ENCODE results near the gene SETD3.
A peak's percentile ranks its signal among the peaks of the same experiment; 100 is the strongest.

Gene SETD3

DNA sequence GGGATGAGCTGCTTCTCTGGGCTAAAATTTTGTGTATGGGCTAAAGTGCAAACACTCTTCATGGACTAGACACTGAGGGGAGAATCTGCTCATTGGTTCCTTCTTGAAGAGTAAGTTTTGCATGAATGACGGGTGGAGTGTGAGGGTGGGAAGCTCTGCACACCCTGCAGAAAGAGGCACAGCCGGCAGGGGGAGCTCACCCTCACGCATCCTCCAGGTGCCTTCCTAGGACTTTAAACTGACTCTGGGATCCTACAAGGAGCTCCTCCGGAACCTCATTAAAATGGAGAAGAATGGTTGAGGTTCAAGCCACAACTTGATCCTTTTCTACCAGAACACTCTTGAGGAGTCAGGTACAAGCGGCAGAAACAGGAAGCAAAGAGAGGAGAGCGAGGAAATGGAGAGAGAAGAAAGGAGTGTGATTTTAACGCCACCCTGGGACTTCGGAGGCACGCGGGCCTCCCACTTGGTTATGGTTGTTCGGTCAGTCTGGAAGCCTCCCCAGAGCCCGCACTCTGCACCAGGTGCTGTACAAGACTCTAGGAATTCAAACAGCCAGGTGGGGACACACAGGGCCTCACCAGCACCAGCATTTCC, 87.5 kb downstream of the SETD3 start:
- DNase-seq (ENCODE audit: low read depth) = no peak

GRCh38 chr14:99391671-99392070, 89.0 kb downstream of the SETD3 start:
- DNase-seq (ENCODE audit: low read depth) = no peak

DNA sequence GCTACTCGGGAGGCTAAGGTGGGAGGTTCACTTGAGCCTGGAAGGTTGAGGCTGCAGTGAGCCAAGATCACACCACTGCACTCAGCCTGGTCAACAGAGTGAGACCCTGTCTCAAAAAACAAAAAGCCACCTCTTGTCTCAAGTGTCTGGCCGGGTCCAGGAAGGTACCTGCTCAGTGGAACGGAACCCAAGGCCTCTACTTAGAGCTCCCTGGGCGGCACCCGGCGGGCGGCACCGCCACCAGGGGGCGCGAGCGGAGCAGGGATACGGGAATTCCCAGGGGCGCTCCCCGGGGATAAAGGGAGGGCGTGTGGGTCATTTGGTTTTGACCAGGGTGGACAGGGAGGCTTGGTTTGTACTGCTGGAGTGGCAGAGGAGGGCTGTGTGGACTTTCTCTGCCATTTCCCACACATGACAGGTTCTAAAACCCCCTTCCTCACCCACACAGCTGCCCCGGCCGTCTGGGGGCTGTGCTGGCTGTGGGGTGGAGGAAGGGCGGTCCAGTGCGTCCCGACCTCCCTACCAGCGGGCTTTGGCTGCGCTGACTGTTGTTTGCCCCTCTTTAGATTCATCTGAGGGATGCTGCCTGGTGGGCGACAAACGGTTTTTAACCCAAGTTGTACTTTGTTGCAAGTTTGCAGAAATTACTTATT, 91.4 kb downstream of the SETD3 start:
- peak; percentile 40 for DNase-seq (ENCODE audit: low read depth)

GRCh38 chr14:99388286-99388685, 92.4 kb downstream of the SETD3 start:
- no peak for DNase-seq (ENCODE audit: low read depth)

DNA sequence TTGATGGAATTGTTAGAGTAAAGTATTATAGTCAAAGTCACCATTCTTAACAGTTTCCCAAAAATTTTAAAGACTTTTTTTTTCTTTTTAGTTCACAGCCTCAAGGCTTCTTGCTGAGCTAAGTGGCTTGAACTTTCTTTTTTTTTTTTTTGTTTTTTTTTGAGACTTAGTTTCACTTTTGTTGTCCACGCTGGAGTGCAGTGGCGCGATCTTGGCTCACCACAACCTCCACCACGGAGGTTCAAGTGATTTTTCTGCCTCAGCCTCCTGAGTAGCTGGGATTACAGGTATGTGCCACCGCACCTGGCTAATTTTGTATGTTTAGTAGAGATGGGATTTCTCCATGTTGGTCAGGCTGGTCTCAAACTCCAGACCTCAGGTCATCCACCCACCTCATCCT, 92.8 kb downstream of the SETD3 start:
- no peak for DNase-seq (ENCODE audit: low read depth)

- no peak for DNase-seq (ENCODE audit: low read depth)
Measured at GRCh38 chr14:99384450-99385417, 95.9 kb downstream of the SETD3 start.

GRCh38 chr14:99383472-99384449, 96.9 kb downstream of the SETD3 start:
- DNase-seq (ENCODE audit: low read depth) = no peak

DNA sequence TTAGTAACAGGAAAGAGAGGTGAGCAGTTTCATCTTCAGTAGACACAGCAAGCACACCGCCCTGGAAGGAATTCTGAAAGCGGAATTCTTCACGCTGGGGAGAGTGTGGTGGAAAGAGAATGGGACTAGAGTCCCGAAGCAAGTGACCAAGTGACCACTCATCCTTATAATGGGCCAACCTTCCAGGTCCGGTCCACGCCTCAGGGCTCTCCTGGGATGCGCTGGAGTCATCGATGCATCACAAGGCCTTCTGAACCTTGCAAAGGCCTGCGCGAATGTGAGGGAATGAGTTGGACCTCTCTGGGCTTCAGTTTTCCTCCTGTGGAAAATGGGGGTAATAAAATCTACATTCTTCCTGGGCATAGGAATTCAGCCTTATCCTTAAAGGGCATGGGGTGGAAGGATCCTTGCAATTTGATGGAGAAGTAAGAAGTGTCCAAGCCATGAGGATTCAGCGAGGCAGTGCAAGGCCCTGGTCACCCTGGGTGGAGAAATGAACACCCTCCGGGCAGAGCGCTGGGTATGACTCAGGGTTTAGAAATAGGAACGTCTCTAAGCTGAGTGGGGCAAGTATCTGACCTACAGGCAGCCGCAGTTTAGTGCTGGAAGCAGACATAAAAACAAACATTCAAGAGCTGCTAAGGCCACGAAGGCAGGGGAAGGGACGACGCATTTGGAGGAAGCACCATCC, 97.7 kb downstream of the SETD3 start:
- DNase-seq (ENCODE audit: low read depth) = no peak

- no peak for DNase-seq (ENCODE audit: low read depth)
Measured at GRCh38 chr14:99382071-99382470, 98.6 kb downstream of the SETD3 start.

GRCh38 chr14:99381688-99382060, 99.0 kb downstream of the SETD3 start:
- DNase-seq (ENCODE audit: low read depth) = no peak

GRCh38 chr14:99380991-99381687, 99.5 kb downstream of the SETD3 start:
- DNase-seq (ENCODE audit: low read depth) = no peak

- no peak for DNase-seq (ENCODE audit: low read depth)
Measured at GRCh38 chr14:99380402-99380801, 100.3 kb downstream of the SETD3 start.

- DNase-seq (ENCODE audit: low read depth) = no peak
Measured at GRCh38 chr14:99378782-99379214, 101.9 kb downstream of the SETD3 start.

GRCh38 chr14:99377951-99378350, 102.7 kb downstream of the SETD3 start:
- DNase-seq (ENCODE audit: low read depth) = no peak

- no peak for DNase-seq (ENCODE audit: low read depth)
Measured at GRCh38 chr14:99374964-99375363, 105.7 kb downstream of the SETD3 start.

GRCh38 chr14:99363616-99364290, 116.9 kb downstream of the SETD3 start:
- DNase-seq (ENCODE audit: low read depth) = no peak

DNA sequence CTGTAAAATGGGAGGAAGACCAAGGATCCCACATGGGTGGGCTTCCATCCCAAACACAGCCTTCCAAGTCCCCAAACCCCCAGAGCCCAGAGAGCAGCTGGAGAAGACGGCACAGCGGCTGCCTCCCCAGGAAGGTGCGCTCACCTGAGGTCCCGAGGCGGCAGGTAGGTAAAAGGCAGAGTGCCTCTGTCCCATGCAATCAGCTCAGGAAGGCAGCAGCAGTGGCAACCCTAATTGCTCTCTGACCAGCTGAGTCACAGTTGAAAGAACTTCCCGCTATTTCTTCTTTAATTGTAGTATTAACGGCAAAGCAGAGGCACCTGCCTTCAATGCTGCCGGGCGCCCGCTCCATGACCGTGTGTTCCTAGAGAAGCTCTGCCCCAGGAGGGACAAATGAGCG, 117.6 kb downstream of the SETD3 start:
- no peak for DNase-seq (ENCODE audit: low read depth)

DNA sequence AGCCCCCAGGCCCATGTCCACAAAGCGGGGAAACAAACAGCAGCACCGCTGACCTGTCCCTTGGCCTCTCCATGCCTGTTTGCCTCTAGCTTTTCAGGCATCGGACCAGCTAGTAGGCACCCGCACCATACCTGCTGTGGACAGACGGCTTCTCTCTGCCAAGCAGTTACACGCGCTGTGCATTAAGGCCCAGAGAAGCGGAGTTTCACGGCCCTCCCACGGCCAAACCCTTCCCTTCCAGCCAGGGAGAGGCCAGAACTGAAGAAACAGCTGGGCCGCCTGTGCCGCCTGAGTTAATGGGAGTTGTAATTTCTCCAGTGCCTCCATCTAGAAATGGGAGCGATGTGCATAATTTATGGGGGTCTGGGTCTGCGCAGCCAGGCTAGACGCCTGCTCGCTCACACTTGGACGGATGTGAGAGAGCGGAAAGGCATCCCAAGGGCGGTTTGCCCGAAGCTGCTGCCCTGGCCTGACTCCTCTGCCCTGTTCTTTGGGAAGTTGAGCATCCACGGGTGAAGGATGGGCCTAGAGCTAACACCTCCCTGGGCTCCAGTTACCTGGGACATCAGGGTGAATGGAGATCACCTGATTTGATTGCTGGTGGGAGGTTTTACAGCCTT, 119.0 kb downstream of the SETD3 start:
- no peak for DNase-seq (ENCODE audit: low read depth)
